ENCODE results near the gene KCTD10.
"Not testable (repeated sequence)": the region's sequence is repeated elsewhere in the genome, so short reads cannot be mapped to it uniquely, and the experiment has no call there.

KCTD10 gene

DNA sequence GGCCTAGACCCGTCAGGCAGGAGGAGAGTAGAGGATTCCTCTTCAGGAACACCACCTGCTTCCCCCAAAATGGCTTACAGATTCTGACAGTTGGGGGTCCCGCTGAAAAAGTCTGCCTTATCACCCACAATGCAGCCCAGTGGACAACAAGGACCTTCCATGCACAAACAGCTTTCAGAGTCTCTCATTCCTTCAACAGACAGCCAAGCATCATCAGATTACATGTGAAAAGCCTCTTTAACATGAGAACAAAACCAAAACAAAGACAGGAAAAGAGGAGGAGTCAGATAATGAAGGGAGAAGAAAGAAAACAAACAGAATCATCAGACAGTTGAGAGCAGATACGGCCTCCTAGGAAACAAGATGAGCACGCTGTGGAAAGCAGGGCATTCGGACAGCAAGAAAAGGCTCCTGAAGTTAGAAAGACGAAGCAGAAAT is 18.3 kb downstream of the KCTD10 start:
- DNase-seq (ENCODE audit: insufficient read length, low spot score) (no peak), FAIRE-seq (no peak)
- no peak for TF ChIP-seq POLR2A (IDR thresholded peaks at IDR 0.05; ENCODE audit: low read depth, low read length)

DNA sequence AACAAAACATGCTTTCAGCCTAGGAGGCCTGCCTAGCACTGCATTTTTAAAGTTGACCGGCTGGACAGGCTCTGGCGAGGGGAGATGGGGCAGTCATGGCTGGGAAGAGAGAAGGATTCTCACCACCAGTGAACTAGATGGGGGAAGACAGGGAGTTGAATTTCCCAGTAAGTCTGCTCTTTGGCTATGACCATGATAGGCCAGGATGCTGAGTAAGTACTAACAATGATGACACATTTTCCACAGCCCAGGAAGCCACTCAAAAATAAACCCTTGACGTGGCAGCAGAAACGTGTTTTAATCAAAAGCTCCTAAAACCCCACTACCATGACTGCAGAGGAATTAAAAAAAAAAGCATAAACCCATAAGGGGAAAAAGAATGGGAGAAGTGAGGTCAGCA is 19.0 kb downstream of the KCTD10 start:
- DNase-seq (ENCODE audit: insufficient read length, low spot score) (no peak), FAIRE-seq (no peak)
- TF ChIP-seq POLR2A (IDR thresholded peaks at IDR 0.05; ENCODE audit: low read depth, low read length), result no peak

DNA sequence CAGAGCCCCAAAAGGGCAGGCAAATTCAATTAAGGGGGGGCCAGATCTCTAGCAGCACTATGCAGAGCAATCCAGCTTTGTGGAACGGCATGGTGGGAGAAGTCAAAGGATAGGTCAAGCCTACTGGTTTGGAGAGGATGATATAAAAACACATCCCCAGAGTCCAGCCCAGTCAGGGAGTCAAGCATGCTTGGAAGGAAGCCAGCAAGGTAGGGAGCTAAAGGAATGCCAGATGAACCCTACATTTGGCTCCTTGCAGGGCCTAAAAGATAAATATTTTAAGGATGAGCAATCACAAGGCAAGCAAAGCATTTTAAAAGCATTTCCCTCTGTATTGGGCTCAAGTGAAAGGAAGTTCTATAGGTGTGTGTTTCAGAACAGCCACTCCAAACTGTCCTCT is 21.4 kb downstream of the KCTD10 start:
- FAIRE-seq, result no peak
- no peak for TF ChIP-seq POLR2A (IDR thresholded peaks at IDR 0.05; ENCODE audit: low read depth, low read length)
- no peak for DNase-seq (ENCODE audit: insufficient read length, low spot score)

DNA sequence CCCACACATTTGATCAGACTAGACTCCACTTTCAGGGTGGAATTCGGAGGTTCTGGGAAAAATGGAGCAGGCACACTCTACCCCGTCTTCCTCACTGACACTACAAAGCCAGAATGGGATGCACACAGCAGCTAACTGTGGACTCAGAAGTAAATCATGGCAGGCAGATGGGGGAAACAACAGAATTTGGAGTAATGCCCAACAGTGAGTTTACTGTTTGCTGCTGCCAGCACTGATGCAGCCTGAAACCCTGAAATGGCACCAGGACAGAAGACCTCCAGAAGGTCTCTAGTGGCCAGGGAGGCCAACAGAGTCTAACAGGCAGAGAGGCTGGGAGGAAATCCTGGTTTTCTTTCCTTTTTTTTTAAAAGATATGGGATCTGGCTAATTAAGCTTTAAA is 24.6 kb downstream of the KCTD10 start:
- DNase-seq (ENCODE audit: insufficient read length, low spot score), result no peak
- FAIRE-seq, result no peak
- no peak for TF ChIP-seq POLR2A (IDR thresholded peaks at IDR 0.05; ENCODE audit: low read depth, low read length)

DNA sequence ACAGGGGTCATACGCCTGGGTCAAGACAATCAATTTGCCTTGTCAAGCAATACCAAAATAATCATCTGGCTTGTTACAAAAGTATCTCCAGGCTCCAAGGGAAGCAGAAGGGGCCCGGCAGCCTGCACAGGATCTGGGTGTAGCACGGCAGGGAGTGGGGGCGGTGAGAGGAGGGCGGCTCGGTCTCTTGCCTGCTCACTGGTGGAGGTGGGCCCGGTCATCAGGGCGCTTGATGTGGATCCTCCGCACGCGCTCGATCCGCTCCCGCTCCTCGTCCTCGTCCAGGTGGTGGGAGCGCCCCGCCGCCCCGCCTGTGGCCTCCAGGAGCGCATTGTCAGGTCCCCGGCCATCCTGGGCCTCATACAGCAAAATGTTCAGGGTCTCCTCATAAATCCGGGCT is 25.7 kb downstream of the KCTD10 start:
- no peak for TF ChIP-seq POLR2A (IDR thresholded peaks at IDR 0.05; ENCODE audit: low read depth, low read length)
- FAIRE-seq, result no peak

DNA sequence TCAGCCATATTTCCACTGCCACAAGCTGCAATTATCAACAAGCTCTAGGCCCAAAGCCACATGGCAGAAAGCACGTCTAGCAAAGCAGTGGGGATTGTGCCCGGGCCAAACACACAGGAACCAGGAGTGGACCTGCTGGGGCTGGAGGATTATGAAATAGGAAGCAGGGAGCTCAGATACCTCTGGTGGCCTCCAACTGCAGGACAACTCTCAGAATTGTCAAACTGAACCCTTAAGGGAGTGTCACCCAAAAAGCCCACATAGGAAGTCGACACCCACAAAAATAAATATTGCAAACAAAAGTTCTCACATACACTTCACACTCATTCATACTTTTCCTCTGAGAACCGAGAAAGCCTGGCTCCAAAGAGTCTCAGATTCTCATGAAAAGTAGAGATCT is 26.1 kb downstream of the KCTD10 start:
- FAIRE-seq (no peak), DNase-seq (ENCODE audit: insufficient read length, low spot score) (no peak)
- no peak for TF ChIP-seq POLR2A (IDR thresholded peaks at IDR 0.05; ENCODE audit: low read depth, low read length)

More for the DNA sequence above, 25.7 kb downstream of the KCTD10 start:
- DNase-seq (ENCODE audit: insufficient read length, low spot score), result no peak

DNA sequence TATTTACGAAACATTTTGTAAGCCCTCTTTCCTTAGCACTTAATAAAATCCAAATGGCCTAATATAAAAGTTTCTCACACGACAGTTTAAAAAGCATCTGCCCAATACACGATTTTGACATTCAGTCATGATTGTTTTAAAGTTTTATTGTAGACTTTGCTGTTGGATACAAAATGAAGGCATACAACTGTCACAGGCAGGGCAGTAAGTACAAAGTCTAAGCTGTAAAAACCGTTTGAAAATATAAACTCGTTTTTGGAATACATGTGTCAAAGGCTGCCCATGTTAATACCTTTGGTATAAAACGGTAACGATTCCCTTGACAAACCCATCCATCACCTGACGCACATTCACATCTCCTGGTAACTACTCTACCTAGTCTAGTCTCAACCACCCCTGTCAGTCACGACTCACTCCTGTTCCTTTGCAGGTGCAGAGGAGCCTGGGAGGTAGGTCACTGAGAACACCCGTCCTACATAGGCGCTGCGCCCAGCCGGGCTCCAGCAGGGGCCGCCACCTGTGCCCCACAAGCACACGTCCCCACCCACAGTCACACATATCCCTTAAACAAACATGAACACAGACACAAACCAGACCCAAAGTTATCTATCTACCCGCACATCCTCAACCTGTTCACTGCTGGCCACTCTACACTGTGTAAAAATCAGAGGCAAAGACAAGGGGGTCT is 27.1 kb downstream of the KCTD10 start:
- TF ChIP-seq POLR2A (IDR thresholded peaks at IDR 0.05; ENCODE audit: low read depth, low read length), result no peak
- no peak for FAIRE-seq
- no peak for DNase-seq (ENCODE audit: insufficient read length, low spot score)

DNA sequence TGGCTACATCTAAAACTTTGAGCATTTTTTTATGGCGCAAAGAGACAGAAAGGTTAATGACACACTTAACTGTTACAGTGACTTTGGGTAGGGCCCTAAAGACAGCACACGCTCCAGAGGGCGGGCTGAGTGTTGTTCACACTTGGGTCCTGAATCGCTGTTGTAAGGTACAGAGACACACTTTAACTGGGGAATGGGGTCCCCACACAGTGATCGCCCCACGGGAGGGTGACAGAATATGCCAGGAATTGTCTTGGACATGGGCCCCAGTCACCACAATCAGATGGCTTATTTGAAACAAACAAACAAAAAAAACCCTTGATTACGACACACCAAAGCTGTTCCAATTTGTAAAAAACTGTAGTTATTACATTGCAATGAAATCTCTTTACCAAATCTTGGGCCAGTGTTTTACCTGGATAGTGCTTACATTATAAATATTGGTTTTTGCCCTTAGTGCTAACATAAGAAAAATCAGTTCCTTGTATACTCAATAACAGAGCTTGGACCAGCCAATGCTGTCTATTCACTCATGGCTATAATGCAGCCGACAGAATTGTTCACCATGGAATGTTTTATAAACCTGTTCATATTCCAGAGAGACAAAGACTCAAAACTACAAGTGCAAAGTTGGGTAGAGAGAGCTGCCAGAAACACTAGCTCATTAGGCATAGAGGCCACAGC is 28.3 kb downstream of the KCTD10 start:
- no peak for FAIRE-seq
- DNase-seq (ENCODE audit: insufficient read length, low spot score), result no peak
- TF ChIP-seq POLR2A (IDR thresholded peaks at IDR 0.05; ENCODE audit: low read depth, low read length), result no peak

DNA sequence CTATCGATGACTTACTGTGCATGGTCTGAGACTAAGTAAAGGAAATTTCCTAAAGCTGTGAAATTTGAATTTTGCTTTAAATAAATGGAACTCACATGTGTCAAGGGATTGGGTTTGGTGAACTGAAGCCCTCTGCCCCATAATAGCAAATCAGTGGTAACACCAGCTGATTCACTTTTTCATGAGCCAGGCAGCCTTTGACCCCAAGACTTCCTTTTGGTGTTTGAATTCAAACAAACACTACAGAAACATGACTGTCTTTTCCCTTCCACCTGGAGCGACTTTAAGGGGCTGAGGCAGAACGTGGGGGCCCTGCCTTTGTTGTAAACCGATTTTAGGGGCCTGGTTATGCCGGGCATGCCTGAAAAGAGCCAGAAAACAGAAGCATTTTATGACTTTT is 28.8 kb downstream of the KCTD10 start:
- FAIRE-seq (no peak), DNase-seq (ENCODE audit: insufficient read length, low spot score) (no peak)

DNA sequence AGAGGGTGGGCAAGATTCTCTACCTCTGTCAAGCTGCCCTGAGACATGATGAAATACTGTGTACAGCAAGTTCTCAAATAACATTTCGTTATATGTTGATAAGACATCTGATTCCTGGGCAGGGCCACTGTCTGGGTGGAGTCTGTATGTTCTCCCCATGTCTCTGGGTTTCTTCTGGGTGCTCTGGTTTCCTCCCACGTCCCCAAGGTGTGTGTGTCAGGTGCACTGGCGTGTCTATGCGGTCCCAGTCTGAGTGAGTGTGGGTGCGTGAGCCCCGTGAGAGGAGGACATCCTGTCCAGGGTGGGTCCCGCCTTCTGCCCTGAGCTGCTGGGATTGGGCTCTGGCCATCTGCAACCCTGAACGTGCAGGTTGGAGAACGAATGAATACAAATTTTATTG is 29.6 kb downstream of the KCTD10 start:
- FAIRE-seq (no peak), DNase-seq (ENCODE audit: insufficient read length, low spot score) (no peak)
- TF ChIP-seq POLR2A (IDR thresholded peaks at IDR 0.05; ENCODE audit: low read depth, low read length), result no peak

More for the DNA sequence above, 28.8 kb downstream of the KCTD10 start:
- TF ChIP-seq POLR2A (IDR thresholded peaks at IDR 0.05; ENCODE audit: low read depth, low read length), result no peak

DNA sequence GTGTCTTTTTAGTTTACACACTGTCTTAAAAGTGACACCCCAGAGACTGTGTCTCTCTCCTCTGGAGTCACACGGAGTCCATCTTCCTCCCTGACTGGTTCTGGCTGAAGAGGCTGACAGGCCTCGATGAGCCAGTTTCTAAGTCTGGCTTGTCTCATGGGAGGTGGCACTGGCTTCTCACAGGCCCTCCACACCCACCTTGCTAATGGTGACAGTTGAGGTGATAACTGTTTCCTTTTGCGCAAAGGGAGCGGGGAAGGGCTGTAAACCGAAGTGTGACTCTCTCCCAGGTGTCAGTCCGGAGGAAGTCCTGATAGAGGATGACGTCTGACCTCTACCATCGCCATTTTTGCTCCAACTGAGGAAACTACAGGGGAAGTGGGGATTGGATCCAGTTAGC is 30.2 kb downstream of the KCTD10 start:
- DNase-seq (ENCODE audit: insufficient read length, low spot score) (no peak), FAIRE-seq (no peak)
- no peak for TF ChIP-seq POLR2A (IDR thresholded peaks at IDR 0.05; ENCODE audit: low read depth, low read length)

DNA sequence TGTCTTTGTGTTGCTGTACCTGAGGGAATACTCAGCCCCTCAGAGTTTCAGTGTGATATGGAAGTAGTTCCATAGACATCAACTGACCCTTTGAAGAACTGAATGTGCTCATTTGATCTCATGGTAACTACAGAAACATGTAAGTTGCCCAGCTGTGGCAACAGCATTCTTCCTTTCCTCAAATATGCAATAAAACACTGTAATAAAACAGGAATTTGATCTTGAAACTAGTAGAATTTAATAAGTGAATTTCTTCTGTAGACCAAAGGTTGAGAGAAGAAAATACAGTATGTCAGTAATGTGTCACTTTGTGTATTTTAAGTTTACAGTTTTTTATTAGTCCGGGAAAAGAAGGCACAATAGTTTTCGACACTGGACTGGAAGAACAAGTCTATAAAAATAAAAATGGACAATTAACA is 31.9 kb downstream of the KCTD10 start:
- no peak for FAIRE-seq
- no peak for TF ChIP-seq POLR2A (IDR thresholded peaks at IDR 0.05; ENCODE audit: low read depth, low read length)
- no peak for DNase-seq (ENCODE audit: insufficient read length, low spot score)

DNA sequence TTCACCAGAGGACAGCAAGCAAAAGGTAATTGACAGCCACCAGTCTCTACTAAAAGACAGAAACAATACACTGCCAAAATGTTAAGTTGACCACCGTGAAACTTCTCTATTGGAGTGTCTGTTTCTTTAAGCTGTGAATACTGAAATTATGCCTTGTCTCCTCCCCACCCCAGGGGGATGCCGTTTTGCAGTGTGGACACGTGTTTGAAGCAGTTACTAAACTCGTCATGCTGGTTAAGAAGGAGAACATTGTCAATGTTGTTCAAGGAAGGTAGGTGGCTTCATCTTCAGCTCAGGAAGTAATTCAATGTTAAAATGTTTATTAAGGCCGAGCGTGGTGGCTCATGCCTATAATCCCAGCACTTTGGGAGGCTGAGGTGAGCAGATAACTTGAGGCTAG is 32.8 kb downstream of the KCTD10 start:
- TF ChIP-seq POLR2A (IDR thresholded peaks at IDR 0.05; ENCODE audit: low read depth, low read length), result no peak
- no peak for DNase-seq (ENCODE audit: insufficient read length, low spot score)
- FAIRE-seq, result no peak

DNA sequence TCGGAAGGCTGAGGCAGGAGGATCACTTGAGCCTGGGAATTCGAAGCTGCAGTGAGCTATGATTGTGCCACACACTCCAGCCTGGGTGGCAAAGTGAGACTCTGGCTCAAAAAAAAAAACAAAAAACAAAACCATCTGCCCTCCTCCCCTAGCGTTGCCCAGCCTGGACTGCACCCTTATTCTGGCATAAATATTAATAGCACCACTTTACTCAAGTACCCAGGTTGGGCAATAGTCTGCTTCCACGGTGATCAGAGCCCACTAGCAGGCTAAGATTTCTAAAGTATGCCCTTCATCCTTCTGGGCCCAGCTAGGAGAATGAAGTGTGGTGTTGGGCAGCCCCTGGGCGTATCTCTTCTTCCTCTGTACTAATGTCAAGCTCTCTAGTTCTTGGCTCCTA is 33.3 kb downstream of the KCTD10 start:
- DNase-seq (ENCODE audit: insufficient read length, low spot score), result no peak
- TF ChIP-seq POLR2A (IDR thresholded peaks at IDR 0.05; ENCODE audit: low read depth, low read length), result no peak
- no peak for FAIRE-seq

DNA sequence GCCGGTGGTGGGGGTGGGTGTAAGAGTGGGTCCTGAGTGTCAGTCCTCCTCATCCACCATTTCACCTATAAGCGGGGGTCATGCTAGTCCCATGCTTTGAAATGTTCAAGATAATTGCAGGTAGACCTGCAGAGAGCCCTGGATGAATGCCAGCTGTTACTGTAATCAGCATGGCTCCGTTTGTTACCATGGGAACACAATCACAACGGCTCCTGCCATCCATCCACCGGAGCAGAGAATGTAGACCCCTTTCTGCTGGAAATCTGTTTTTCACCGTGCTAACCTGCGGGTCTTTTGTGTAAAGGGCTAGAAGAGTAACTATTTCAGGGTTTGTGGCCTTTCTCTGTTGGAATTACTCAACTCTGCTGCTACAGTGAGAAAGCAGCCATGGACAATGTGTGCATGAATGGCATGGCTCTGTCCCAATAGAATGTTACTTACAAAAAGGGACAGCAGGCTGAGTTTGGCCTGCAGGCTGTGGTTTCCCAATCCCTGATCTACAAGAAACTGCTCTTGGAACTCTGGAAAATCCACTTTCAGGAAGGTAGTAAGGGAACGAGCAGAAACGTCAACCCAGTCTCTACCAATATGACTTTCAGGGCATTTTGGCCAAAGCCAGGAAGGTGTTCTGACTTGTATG is 36.1 kb downstream of the KCTD10 start:
- DNase-seq (ENCODE audit: insufficient read length, low spot score), result no peak
- no peak for FAIRE-seq

DNA sequence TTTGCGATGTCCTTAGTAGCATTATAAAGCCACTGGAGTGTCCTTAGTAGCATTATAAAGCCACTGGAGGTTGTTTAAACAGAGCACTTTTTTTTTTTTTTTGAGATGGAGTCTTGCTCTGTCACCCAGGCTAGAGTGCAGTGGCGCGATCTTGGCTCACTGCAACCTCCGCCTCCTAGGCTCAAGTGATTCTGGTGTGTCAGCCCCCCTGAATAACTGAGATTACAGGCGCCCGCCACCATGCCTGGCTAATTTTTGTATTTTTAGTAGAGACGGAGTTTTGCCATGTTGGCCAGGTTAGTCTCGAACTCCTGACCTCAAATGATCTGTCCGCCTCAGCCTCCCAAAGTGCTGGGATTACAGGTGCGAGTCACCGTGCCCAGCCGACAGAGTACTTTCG is 37.1 kb downstream of the KCTD10 start:
- DNase-seq (ENCODE audit: insufficient read length, low spot score); FAIRE-seq: not testable (repeated sequence)

More for the DNA sequence above, 36.1 kb downstream of the KCTD10 start:
- no peak for TF ChIP-seq POLR2A (IDR thresholded peaks at IDR 0.05; ENCODE audit: low read depth, low read length)
